SHP77 (cell line): ENCODE results near the gene PARM1.

Source experiments
- DNase-seq, 2 experiments: peaks; one replicate each; lab custom pipeline; 2025; lab: John Stamatoyannopoulos, UW

The PARM1 gene

GRCh38 chr4:74942251-74942917, 9.5 kb downstream of the PARM1 start:
- no peak for DNase-seq

DNA sequence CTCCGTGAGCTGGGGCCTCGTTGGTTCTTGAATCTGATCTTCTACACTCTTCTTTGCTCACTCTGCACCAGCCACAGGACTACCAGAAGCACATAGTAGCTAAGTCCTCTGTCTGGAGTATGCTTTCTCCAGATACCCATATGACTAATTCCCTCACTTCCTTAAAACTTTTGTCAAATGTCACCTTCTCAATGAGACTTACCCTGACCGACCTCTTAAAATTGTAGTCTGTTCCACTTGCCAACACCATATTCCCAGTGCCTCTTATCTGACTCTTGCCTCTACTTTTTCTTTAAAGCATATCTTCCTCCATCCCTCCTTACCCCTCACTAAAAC, 10.0 kb downstream of the PARM1 start:
- DNase-seq, result no peak

DNA sequence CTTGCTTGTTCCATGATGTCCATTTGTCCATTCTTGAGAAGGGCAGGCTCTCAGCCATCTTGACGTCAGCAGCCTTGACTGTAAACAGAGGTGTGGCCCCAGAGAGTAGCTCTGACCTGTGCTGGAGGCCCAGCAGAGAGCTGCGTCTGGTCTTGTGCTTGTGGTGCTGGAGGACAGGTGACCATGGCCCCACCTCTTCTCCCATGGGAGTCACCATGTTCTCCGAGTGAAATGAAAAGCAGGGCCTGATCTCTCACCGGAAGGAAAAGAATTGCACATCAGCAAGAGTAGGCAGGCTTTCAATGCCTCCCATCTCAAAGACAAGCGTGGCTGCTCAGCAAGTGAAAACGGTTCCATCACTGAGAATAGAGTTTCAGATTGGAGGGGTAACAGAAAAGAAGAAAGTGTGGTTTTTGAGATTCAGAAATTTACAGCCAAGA, 11.5 kb downstream of the PARM1 start:
- peak; percentile 93 to 95 for DNase-seq

GRCh38 chr4:74946196-74946595, 13.3 kb downstream of the PARM1 start:
- no peak for DNase-seq

DNA sequence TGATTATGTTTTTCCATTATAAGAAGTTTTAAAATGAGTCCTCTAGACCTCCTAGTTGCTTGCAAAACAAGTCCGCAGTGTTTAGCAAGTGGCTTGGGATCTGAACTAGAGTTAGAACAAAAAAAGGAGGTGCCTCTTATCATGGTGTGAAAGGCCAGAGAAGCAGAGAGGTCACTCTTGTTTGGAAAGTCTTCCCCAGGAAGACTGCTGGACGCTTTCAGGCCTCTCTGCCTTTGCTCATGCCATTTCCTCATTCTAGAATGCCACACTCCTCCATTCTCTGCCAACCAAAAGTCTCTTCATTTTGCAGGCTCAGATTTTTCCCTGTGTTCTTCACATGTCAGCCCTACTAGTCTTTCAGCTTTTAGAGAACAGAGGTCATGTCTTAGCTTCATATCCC, 14.9 kb downstream of the PARM1 start:
- DNase-seq, result no peak

- DNase-seq, result no peak
Measured at GRCh38 chr4:74948236-74948635, 15.3 kb downstream of the PARM1 start.

GRCh38 chr4:74950200-74950599, 17.3 kb downstream of the PARM1 start:
- no peak for DNase-seq

GRCh38 chr4:74950882-74951281, 18.0 kb downstream of the PARM1 start:
- DNase-seq, result no peak

- no peak for DNase-seq
Measured at GRCh38 chr4:74953647-74954046, 20.7 kb downstream of the PARM1 start.

- DNase-seq, result no peak
Measured at GRCh38 chr4:74958881-74959280, 26.0 kb downstream of the PARM1 start.

GRCh38 chr4:74961230-74961629, 28.3 kb downstream of the PARM1 start:
- no peak for DNase-seq

- DNase-seq, result no peak
Measured at GRCh38 chr4:74962584-74962983, 29.7 kb downstream of the PARM1 start.

DNA sequence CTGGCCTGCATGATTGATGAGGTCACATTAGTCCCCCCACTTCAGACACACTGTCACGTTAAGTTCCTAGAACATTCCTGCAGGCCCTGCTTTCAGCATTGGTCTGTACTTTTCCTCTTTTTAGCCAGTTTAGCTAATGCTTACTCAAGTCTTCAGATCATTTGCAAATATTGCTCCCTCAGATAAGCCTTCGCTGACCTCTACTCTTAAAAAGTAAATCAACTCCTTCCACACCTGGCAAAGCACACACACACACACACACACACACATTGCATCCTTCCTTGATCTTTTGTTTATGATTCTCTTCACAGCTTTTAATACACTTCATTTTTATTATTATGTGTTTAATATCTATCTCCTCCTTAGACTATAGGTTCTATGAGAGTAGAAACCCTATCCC, 31.4 kb downstream of the PARM1 start:
- no peak for DNase-seq

DNA sequence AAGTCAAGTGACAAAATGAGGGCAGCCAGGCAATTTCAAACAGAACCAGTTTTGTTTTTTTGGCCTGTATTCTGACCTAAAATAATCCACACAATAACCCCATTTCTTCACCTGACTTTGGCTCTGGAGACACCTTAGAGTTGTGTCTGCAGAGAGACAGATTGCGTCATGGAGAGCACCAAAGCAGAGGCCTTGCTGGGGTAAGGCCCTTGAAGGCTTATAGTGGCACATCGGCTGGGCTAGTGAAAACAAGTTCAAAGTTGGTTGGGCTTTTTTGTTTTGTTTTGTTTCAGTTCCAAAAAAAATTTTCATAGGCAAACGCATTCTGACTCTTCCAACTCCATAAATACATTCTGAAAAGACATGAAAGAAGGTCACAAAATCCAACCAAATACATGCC, 34.4 kb downstream of the PARM1 start:
- DNase-seq, result no peak

GRCh38 chr4:74968456-74969164, 35.7 kb downstream of the PARM1 start:
- DNase-seq, result no peak

GRCh38 chr4:74969507-74970474, 36.9 kb downstream of the PARM1 start:
- no peak for DNase-seq

GRCh38 chr4:74970577-74970976, 37.7 kb downstream of the PARM1 start:
- DNase-seq, result no peak

DNA sequence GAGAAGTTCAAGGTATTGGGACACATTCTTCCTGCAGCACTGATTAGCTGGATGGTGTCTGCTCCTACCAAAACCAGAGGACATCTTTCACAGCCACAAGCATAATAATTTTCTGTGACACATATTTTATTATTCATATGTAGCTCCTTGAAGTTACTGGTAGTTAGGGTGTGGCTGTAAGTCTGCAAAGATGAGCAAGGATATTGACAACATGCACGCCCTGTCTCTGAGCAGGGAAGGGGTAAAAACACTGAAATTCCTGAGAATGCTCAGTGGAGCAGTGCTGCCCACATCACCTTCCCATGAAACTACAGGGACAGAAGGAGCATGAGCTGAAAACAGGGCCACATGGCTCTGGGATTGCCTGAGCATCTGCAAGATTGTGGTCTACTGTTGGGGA, 38.9 kb downstream of the PARM1 start:
- DNase-seq, result no peak

- DNase-seq, result no peak
Measured at GRCh38 chr4:74975082-74975481, 42.2 kb downstream of the PARM1 start.

GRCh38 chr4:74975848-74976824, 43.2 kb downstream of the PARM1 start:
- DNase-seq, result no peak

DNA sequence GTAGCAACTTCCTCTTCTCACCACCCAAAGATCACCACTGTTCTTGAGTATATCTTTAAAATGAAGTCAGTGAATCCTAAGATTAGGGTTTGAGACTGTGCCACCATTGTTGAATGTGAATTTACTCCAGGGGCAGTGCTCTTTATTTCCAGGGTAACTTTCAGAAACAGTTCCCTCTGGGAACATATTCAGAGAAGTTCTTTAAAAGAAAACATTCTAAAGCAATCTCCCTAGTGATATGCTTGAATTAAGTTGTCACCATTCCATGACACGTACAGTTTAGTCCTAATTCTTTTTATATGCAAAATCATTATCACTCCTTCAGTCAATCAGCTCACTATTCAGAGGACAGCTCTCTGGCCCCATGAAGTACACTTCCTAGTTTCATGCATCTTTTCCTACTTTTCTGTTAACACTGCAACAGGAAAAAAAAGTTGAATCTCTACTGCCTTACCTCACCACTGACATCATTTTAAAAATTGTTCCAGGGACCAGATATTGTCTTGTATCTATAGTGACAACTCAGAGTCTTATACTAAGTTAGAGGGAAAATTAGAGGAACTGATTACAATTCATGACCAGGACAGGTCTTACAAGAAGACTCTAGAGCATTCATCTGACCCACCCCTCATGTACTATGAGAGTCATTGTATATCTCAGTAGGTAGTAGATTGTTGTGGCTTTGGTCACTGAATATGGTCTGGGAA, 49.8 kb downstream of the PARM1 start:
- DNase-seq, result no peak
